Measurements from ENCODE around the gene MYO3A.

The MYO3A gene, protein sequence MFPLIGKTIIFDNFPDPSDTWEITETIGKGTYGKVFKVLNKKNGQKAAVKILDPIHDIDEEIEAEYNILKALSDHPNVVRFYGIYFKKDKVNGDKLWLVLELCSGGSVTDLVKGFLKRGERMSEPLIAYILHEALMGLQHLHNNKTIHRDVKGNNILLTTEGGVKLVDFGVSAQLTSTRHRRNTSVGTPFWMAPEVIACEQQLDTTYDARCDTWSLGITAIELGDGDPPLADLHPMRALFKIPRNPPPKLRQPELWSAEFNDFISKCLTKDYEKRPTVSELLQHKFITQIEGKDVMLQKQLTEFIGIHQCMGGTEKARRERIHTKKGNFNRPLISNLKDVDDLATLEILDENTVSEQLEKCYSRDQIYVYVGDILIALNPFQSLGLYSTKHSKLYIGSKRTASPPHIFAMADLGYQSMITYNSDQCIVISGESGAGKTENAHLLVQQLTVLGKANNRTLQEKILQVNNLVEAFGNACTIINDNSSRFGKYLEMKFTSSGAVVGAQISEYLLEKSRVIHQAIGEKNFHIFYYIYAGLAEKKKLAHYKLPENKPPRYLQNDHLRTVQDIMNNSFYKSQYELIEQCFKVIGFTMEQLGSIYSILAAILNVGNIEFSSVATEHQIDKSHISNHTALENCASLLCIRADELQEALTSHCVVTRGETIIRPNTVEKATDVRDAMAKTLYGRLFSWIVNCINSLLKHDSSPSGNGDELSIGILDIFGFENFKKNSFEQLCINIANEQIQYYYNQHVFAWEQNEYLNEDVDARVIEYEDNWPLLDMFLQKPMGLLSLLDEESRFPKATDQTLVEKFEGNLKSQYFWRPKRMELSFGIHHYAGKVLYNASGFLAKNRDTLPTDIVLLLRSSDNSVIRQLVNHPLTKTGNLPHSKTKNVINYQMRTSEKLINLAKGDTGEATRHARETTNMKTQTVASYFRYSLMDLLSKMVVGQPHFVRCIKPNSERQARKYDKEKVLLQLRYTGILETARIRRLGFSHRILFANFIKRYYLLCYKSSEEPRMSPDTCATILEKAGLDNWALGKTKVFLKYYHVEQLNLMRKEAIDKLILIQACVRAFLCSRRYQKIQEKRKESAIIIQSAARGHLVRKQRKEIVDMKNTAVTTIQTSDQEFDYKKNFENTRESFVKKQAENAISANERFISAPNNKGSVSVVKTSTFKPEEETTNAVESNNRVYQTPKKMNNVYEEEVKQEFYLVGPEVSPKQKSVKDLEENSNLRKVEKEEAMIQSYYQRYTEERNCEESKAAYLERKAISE (N-terminal part only)

DNA sequence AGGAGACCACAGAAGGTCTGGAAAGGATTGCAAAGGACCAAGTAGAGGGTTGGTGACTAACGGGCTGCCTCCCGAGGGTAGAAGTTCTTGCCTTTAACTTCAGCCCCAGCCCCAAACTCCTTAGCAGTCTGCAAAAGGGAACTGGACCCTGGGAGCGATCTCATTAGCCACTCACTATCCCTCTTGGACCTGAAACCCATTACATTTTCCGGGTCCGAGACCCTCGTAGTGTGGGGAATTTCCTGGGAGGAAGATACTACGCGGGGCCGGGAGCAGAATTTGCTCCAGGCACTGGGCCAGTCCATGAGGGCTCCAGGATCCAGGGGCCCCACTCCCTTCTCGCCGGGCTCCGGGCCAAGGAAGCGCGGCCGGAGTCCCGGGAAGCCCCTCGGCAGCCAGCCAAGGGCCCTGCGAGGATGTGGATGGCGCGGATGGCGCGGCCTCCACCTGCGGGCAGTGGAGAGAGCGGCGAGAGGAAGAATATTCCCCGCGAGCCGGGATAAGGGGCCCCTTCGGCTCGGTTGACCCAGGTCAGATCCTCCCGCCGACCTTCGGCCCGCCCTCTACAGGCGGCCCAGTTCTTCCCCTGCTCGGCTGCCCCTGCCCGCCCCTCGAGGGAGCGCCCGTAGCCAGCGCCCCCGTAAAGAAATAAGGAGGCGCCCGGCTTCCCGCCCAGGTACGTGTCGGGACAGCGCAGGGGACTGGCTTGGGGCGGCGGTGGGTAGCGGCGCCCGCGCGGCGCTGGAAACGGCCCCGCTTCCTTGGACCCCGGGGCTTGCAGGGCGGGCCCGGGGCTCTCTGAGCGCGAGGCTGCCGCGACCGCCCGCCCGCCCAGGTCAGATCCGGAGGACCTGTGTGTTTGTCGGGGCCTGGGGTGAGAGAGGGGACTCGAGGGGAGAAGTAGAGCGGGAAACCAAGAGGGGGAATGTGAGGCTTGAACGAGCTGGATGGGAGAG lies at the start of gene MYO3A:
Gene MYO3A (plus strand): TSS at position 577 of the 956 bp plus-strand sequence. CDS start 17,882 bp downstream, outside the sequence.
- H3K9ac ChIP-seq (ENCODE audit: low read length): no peak within 1 kb of the TSS
- TF ChIP-seq CTCF (IDR thresholded peaks at IDR 0.05; ENCODE audit: insufficient read depth, low read length, poor library complexity, severe bottlenecking): no peak
- TF ChIP-seq EZH2phosphoT487 (conservative IDR thresholded peaks at IDR 0.05; ENCODE audit: low read length): no peak
- H3K27ac ChIP-seq (ENCODE audit: low read depth, low read length): no peak within 1 kb of the TSS
- no peak within 1 kb of the TSS for H2AFZ ChIP-seq (ENCODE audit: low read depth, low read length, severe bottlenecking)
- H4K20me1 ChIP-seq (ENCODE audit: low read depth, low read length): no peaks in the 10 kb centered on the region
- H3K27me3 ChIP-seq (ENCODE audit: low read length): no peaks in the 10 kb centered on the region
- H3K4me2 ChIP-seq (ENCODE audit: low read depth, low read length, poor library complexity, severe bottlenecking): no peak within 1 kb of the TSS
- H3K4me3 ChIP-seq (ENCODE audit: insufficient read depth, low read length, poor library complexity, severe bottlenecking): no peak within 1 kb of the TSS
- no peaks in the 10 kb centered on the region for H3K9me2 ChIP-seq (replicated peaks; ENCODE audit: insufficient read depth, low read length)
- H3K79me2 ChIP-seq (ENCODE audit: insufficient read depth, low read length): no peaks in the 10 kb centered on the region
- H3F3A ChIP-seq (ENCODE audit: insufficient read depth): no peaks in the 10 kb centered on the region
- H3K36me3 ChIP-seq (ENCODE audit: low read length): no peaks in the 10 kb centered on the region
- H3K9me3 ChIP-seq (ENCODE audit: insufficient read depth, low read length): no peaks in the 10 kb centered on the region

- H3K4me3 ChIP-seq (ENCODE audit: insufficient read depth, low read length, poor library complexity, severe bottlenecking): no peak overlapping the region
- H3K9me2 ChIP-seq (replicated peaks; ENCODE audit: insufficient read depth, low read length): no peaks in the 10 kb centered on the region
- no peak overlapping the region for H3K27ac ChIP-seq (ENCODE audit: low read depth, low read length)
- H4K20me1 ChIP-seq (ENCODE audit: low read depth, low read length): no peaks in the 10 kb centered on the region
- no peak for TF ChIP-seq CTCF (IDR thresholded peaks at IDR 0.05; ENCODE audit: insufficient read depth, low read length, poor library complexity, severe bottlenecking)
- no peak for TF ChIP-seq EZH2phosphoT487 (conservative IDR thresholded peaks at IDR 0.05; ENCODE audit: low read length)
- H3K4me2 ChIP-seq (ENCODE audit: low read depth, low read length, poor library complexity, severe bottlenecking): no peak overlapping the region
- H2AFZ ChIP-seq (ENCODE audit: low read depth, low read length, severe bottlenecking): no peak overlapping the region
- no peaks in the 10 kb centered on the region for H3F3A ChIP-seq (ENCODE audit: insufficient read depth)
- H3K36me3 ChIP-seq (ENCODE audit: low read length): no peaks in the 10 kb centered on the region
- H3K79me2 ChIP-seq (ENCODE audit: insufficient read depth, low read length): no peaks in the 10 kb centered on the region
- no peak overlapping the region for H3K9ac ChIP-seq (ENCODE audit: low read length)
- H3K27me3 ChIP-seq (ENCODE audit: low read length): no peaks in the 10 kb centered on the region
- H3K9me3 ChIP-seq (ENCODE audit: insufficient read depth, low read length): no peaks in the 10 kb centered on the region
These were observed 45.4 kb upstream of the MYO3A start for GRCh38 chr10:25888627-25889026.

- no peaks in the 10 kb centered on the region for H3K9me2 ChIP-seq (replicated peaks; ENCODE audit: insufficient read depth, low read length)
- H3K4me2 ChIP-seq (ENCODE audit: low read depth, low read length, poor library complexity, severe bottlenecking): no peak overlapping the region
- no peaks in the 10 kb centered on the region for H3K79me2 ChIP-seq (ENCODE audit: insufficient read depth, low read length)
- no peak overlapping the region for H2AFZ ChIP-seq (ENCODE audit: low read depth, low read length, severe bottlenecking)
- H3K4me3 ChIP-seq (ENCODE audit: insufficient read depth, low read length, poor library complexity, severe bottlenecking): no peak overlapping the region
- H3K27me3 ChIP-seq (ENCODE audit: low read length): no peaks in the 10 kb centered on the region
- H3F3A ChIP-seq (ENCODE audit: insufficient read depth): no peaks in the 10 kb centered on the region
- H3K9me3 ChIP-seq (ENCODE audit: insufficient read depth, low read length): no peaks in the 10 kb centered on the region
- H3K36me3 ChIP-seq (ENCODE audit: low read length): no peaks in the 10 kb centered on the region
- H3K27ac ChIP-seq (ENCODE audit: low read depth, low read length): no peak overlapping the region
- no peak overlapping the region for H3K9ac ChIP-seq (ENCODE audit: low read length)
- TF ChIP-seq EZH2phosphoT487 (conservative IDR thresholded peaks at IDR 0.05; ENCODE audit: low read length) (no peak), CTCF (IDR thresholded peaks at IDR 0.05; ENCODE audit: insufficient read depth, low read length, poor library complexity, severe bottlenecking) (no peak)
- H4K20me1 ChIP-seq (ENCODE audit: low read depth, low read length): no peaks in the 10 kb centered on the region
These were observed 43.0 kb upstream of the MYO3A start for GRCh38 chr10:25890995-25891394.

Data from SU-DHL-6 (cell line).